Small intestine (tissue), 7 donors: ENCODE results near the gene CYBRD1. TPM values are rescaled to one million over a fixed set of nuclear protein-coding genes. Genes with fewer than 3 reads are reported as not detected.

ENCODE experiments used
- DNase-seq, 2 donors: peaks; one replicate each; pipeline versions ENCODE4 v3.0.0 to v3.0.0-alpha.2; 2013
- FAIRE-seq: peaks from 2 replicates; lab custom pipeline; 2012; peaks lifted over from hg19 to GRCh38; lab: Jason Lieb, UNC
- H3K27ac ChIP-seq, 3 donors: one replicate each; pipeline ENCODE4 v1.5.1; 2013; ENCODE audit warnings: low read length in 2 of 3, mild to moderate bottlenecking in 2 of 3, control low read depth in 1 of 3, inconsistent platforms in 1 of 3, low read depth in 1 of 3, moderate library complexity in 1 of 3
- H3K27me3 ChIP-seq, 3 donors: one replicate each; pipeline ENCODE4 v1.6.1; 2013; ENCODE audit warnings: low read length in 3 of 3, inconsistent platforms in 1 of 3; ENCODE audit not compliant: control insufficient read depth in 3 of 3, insufficient read depth in 3 of 3
- H3K36me3 ChIP-seq, 3 donors: one replicate each; pipeline ENCODE4 v1.6.1; 2013; ENCODE audit warnings: low read length in 3 of 3, inconsistent platforms in 1 of 3, low read depth in 1 of 3, mild to moderate bottlenecking in 1 of 3, moderate library complexity in 1 of 3; ENCODE audit not compliant: control insufficient read depth in 3 of 3, insufficient read depth in 2 of 3
- H3K4me1 ChIP-seq, 3 donors: one replicate each; pipeline ENCODE4 v1.6.1; 2013; ENCODE audit warnings: low read length in 2 of 3, inconsistent platforms in 1 of 3, low read depth in 1 of 3, mild to moderate bottlenecking in 1 of 3, moderate library complexity in 1 of 3; ENCODE audit not compliant: control insufficient read depth in 3 of 3, insufficient read depth in 2 of 3
- H3K4me3 ChIP-seq, 3 donors: one replicate each; pipeline ENCODE4 v1.5.1; 2013; ENCODE audit warnings: low read length in 3 of 3, control low read depth in 1 of 3, inconsistent platforms in 1 of 3, low read depth in 1 of 3, mild to moderate bottlenecking in 1 of 3, moderate library complexity in 1 of 3
- H3K9me3 ChIP-seq, 2 donors: one replicate each; pipeline ENCODE4 v1.6.1; 2013; ENCODE audit warnings: low read depth in 1 of 2, low read length in 1 of 2; ENCODE audit not compliant: control insufficient read depth in 2 of 2, insufficient read depth in 1 of 2
- WGBS, 3 donors: extraction: QIAGEN DNeasy Blood & Tissue Kit; methylation state at CpG; one replicate each; pipeline ENCODE4 v1.1.7; 2013; 5-methylcytosine and 5-hydroxymethylcytosine counted together
- polyA plus RNA-seq, 4 donors: library from polyadenylated mRNA; stranded (reverse) in 3 of 4; unstranded in 1 of 4; fragments of 200-250 nt in 3 of 4; fragments of 120-200 nt in 1 of 4; gene quantifications; one replicate each; pipeline versions ENCODE4 v1.2.1 to v1.2.3, GENCODE V29; 2013
- donor health status: healthy with polysubstance abuse.
- donor health status: control.
- donor health status: control.
- donor health status: Bipolar disorder and iron deficiency.
- donor health status: healthy.

Gene CYBRD1
- polyA plus RNA-seq, 4 donors = 12.4 to 305 (median 182) TPM

- no peak for DNase-seq
- Histone ChIP-seq H3K9me3 (no peaks in the 10 kb centered on the region), H3K27me3 (peaks cover 0 to 3% (median 2%) of the 10 kb centered on the region in 3 donors), H3K4me3 (no peak overlapping the region), H3K36me3 (no peaks in the 10 kb centered on the region), H3K4me1 (no peaks in the 10 kb centered on the region), H3K27ac (no peak overlapping the region)
- no peak for FAIRE-seq
- 0% methylated on average over 1 of the region's 1 CpG for WGBS, 3 donors
Observed at GRCh38 chr2:171566057-171566456, 43.8 kb downstream of the CYBRD1 start.

DNA sequence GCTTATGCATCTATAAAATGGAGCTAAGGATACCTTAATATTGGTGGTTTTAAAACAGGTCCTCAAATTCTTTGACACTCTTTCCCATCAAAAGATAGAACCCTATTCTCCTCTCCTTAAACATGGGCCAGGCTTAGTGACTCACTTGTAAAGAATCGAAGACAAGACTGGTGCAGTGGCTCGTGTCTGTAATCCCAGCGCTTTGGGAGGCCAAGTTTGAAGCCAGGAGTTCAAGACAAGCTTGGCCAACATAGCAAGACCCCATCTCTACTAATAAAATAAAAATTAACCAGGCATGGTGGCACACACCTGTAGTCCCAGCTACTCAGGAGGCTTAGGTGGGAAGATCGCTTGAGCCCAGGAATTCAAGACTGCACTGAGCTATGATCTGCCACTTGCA, 44.5 kb downstream of the CYBRD1 start:
- no peak overlapping the region for H3K27ac ChIP-seq
- no peak for DNase-seq
- H3K9me3 ChIP-seq = no peaks in the 10 kb centered on the region
- H3K4me1 ChIP-seq = no peaks in the 10 kb centered on the region
- 94 to 96% (median 96%) methylated on average over 4 of the region's 4 CpGs for WGBS, 3 donors
- no peak overlapping the region for H3K4me3 ChIP-seq
- no peak for FAIRE-seq
- peaks cover 0 to 3% (median 2%) of the 10 kb centered on the region in 3 donors for H3K27me3 ChIP-seq
- H3K36me3 ChIP-seq = no peaks in the 10 kb centered on the region

GRCh38 chr2:171568089-171568488, 45.8 kb downstream of the CYBRD1 start:
- WGBS, 3 donors = 46 to 75% (median 50%) methylated on average over 3 of the region's 3 CpGs
- Histone ChIP-seq H3K27me3 (peaks cover 0 to 5% (median 2%) of the 10 kb centered on the region in 3 donors), H3K36me3 (no peaks in the 10 kb centered on the region), H3K27ac (no peak overlapping the region), H3K4me1 (no peaks in the 10 kb centered on the region), H3K4me3 (no peak overlapping the region), H3K9me3 (no peaks in the 10 kb centered on the region)
- no peak for DNase-seq
- no peak for FAIRE-seq

DNA sequence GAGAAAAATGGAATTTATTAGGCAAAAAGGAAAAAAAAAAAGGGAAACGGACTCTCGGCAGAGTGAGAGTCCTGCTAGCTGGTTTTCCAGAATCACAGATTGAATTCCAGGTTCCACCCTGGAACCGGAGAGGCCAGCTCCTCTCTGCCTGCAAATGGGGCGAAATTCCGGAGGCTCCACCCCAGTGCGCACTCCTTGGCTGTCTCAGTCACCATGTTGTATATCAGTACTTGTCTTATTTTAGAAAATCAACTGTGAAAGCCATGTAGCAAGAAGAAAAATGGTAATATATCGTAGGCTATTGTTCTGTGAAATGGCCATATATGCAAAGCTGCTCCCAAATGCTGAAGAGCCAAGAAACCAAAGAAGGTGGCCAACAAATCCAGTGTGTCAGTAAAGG, 49.4 kb downstream of the CYBRD1 start:
- WGBS, 3 donors = 79 to 81% (median 79%) methylated on average over 7 of the region's 7 CpGs
- Histone ChIP-seq H3K4me3 (no peak overlapping the region), H3K36me3 (no peaks in the 10 kb centered on the region), H3K27me3 (peaks cover 0 to 3% (median 2%) of the 10 kb centered on the region in 3 donors), H3K4me1 (no peaks in the 10 kb centered on the region), H3K27ac (no peak overlapping the region), H3K9me3 (no peaks in the 10 kb centered on the region)
- no peak for FAIRE-seq
- no peak for DNase-seq

GRCh38 chr2:171574149-171574795, 52.0 kb downstream of the CYBRD1 start:
- H3K27ac ChIP-seq = no peak overlapping the region
- no peaks in the 10 kb centered on the region for H3K4me1 ChIP-seq
- no peaks in the 10 kb centered on the region for H3K36me3 ChIP-seq
- H3K4me3 ChIP-seq = no peak overlapping the region
- H3K27me3 ChIP-seq = peaks cover 0 to 3% (median 2%) of the 10 kb centered on the region in 3 donors
- DNase-seq (peak; percentile 75 to 79), FAIRE-seq (no peak)
- WGBS, 3 donors = 26 to 30% (median 30%) methylated on average over 21 of the region's 21 CpGs
- no peaks in the 10 kb centered on the region for H3K9me3 ChIP-seq

DNA sequence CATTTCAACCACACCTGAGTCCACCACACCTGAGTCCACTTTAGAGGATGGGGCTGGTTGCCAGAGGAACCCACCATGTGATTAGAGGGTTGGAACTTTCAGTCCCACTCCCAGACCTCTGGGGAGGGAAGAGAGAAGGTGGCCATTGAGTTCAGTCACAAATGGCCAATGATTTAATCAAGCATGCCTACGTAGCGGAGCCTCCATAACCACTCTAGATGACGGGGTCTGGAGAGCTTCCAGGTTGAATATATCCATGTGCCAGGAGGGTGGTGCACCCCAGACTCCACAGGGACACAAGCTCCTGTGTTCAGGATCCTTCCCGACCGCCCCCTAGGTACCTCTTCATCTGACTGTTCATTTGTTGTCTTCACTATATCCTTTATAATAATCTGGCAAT, 53.3 kb downstream of the CYBRD1 start:
- WGBS, 3 donors = 70 to 82% (median 77%) methylated on average over 5 of the region's 5 CpGs
- FAIRE-seq (no peak), DNase-seq (no peak)
- Histone ChIP-seq H3K4me1 (no peaks in the 10 kb centered on the region), H3K27me3 (peaks cover 0 to 3% (median 0%) of the 10 kb centered on the region in 3 donors), H3K9me3 (no peaks in the 10 kb centered on the region), H3K27ac (no peak overlapping the region), H3K36me3 (no peaks in the 10 kb centered on the region), H3K4me3 (no peak overlapping the region)

- H3K27ac ChIP-seq = no peak overlapping the region
- H3K27me3 ChIP-seq = no peaks in the 10 kb centered on the region
- no peak overlapping the region for H3K4me3 ChIP-seq
Observed at GRCh38 chr2:171578127-171578803, 56.0 kb downstream of the CYBRD1 start.

GRCh38 chr2:171579481-171579880, 57.2 kb downstream of the CYBRD1 start:
- Histone ChIP-seq H3K36me3 (no peaks in the 10 kb centered on the region), H3K4me1 (no peaks in the 10 kb centered on the region), H3K27me3 (no peaks in the 10 kb centered on the region), H3K4me3 (no peak overlapping the region), H3K9me3 (no peaks in the 10 kb centered on the region), H3K27ac (no peak overlapping the region)
- no peak for FAIRE-seq
- no peak for DNase-seq
- WGBS, 3 donors = 88 to 94% (median 90%) methylated on average over 1 of the region's 1 CpG

More at GRCh38 chr2:171578127-171578803, 56.0 kb downstream of the CYBRD1 start:
- H3K4me1 ChIP-seq = no peaks in the 10 kb centered on the region
- no peak for DNase-seq
- FAIRE-seq = no peak
- no peaks in the 10 kb centered on the region for H3K9me3 ChIP-seq
- 79 to 83% (median 80%) methylated on average over 4 of the region's 4 CpGs for WGBS, 3 donors
- H3K36me3 ChIP-seq = no peaks in the 10 kb centered on the region
